ENCODE results near the gene KLF4. TPM values are rescaled to one million over a fixed set of nuclear protein-coding genes. Genes with fewer than 3 reads are reported as not detected.

Gene KLF4
- total RNA-seq, 1 experiment from 2014 or later: 7.1 TPM

GRCh38 chr9:107523539-107523938 lies 34.0 kb upstream of the KLF4 start:
- H3K79me1 ChIP-seq (ENCODE audit: insufficient read depth, low read depth, low read length, poor library complexity, severe bottlenecking): no peaks in the 10 kb centered on the region
- Mint-ChIP-seq H3K4me3 (no peak overlapping the region), H3K9me3 (0 out of 5 replicates have a peak, but pooled peaks cover 0 to 3% of the 10 kb centered on the region in 2 experiments), H3K4me1 (no peaks in the 10 kb centered on the region), H3K36me3 (ENCODE audit: insufficient read depth in 1 of 3, low read depth in 3 of 3) (peaks cover 0 to 4% (median 0%) of the 10 kb centered on the region in 3 experiments; a peak in 1 of 7 replicates), H3K27me3 (ENCODE audit: low read depth) (peaks cover 2% of the 10 kb centered on the region), H3K27ac (no peak overlapping the region)
- no peaks in the 10 kb centered on the region for H3K27me3 ChIP-seq (ENCODE audit: insufficient read depth, low read length)
- no peak overlapping the region for H3K14ac ChIP-seq (ENCODE audit: insufficient read depth, low read length)
- no peaks in the 10 kb centered on the region for H4K20me1 ChIP-seq (ENCODE audit: control insufficient read depth, insufficient read depth, insufficient read length)
- H3K18ac ChIP-seq (ENCODE audit: insufficient read length, low read depth, low read length): no peak overlapping the region
- H3K4me1 ChIP-seq (ENCODE audit: insufficient read depth, low read length): no peaks in the 10 kb centered on the region
- no peak overlapping the region for H4K5ac ChIP-seq (ENCODE audit: insufficient read length, low read depth, low read length)
- no peak overlapping the region for H3K27ac ChIP-seq (ENCODE audit: insufficient read length, low read depth, low read length)
- no peak overlapping the region for H4K8ac ChIP-seq (replicated peaks; ENCODE audit: insufficient read length, low read depth, low read length)
- DNase-seq: no peak
- WGBS (ENCODE audit: extremely low coverage, insufficient read length, low lambda C conversion rate): no CpG with 5 or more reads among the region's 6 CpGs
- TF ChIP-seq, protein P1, sequence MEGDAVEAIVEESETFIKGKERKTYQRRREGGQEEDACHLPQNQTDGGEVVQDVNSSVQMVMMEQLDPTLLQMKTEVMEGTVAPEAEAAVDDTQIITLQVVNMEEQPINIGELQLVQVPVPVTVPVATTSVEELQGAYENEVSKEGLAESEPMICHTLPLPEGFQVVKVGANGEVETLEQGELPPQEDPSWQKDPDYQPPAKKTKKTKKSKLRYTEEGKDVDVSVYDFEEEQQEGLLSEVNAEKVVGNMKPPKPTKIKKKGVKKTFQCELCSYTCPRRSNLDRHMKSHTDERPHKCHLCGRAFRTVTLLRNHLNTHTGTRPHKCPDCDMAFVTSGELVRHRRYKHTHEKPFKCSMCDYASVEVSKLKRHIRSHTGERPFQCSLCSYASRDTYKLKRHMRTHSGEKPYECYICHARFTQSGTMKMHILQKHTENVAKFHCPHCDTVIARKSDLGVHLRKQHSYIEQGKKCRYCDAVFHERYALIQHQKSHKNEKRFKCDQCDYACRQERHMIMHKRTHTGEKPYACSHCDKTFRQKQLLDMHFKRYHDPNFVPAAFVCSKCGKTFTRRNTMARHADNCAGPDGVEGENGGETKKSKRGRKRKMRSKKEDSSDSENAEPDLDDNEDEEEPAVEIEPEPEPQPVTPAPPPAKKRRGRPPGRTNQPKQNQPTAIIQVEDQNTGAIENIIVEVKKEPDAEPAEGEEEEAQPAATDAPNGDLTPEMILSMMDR (conservative IDR thresholded peaks at IDR 0.05): no peak
- no peak overlapping the region for H2BK12ac ChIP-seq (ENCODE audit: insufficient read length, low read depth, low read length)
- no peak overlapping the region for H3K56ac ChIP-seq (ENCODE audit: insufficient read length, low read depth, low read length)
- H2BK15ac ChIP-seq (ENCODE audit: low read depth, low read length): no peak overlapping the region
- H3K23me2 ChIP-seq (ENCODE audit: insufficient read length, low read depth, low read length, poor library complexity, severe bottlenecking): no peaks in the 10 kb centered on the region
- H2AFZ ChIP-seq (ENCODE audit: low read length): no peak overlapping the region
- no peak overlapping the region for H4K91ac ChIP-seq (ENCODE audit: insufficient read length, low read depth, low read length)
- no peak overlapping the region for H2BK120ac ChIP-seq (ENCODE audit: low read depth, low read length, poor library complexity, severe bottlenecking)
- H3K4ac ChIP-seq (ENCODE audit: low read depth, low read length): no peak overlapping the region
- no peak overlapping the region for H3K23ac ChIP-seq (ENCODE audit: insufficient read length, low read depth, low read length)
- H3K9ac ChIP-seq (ENCODE audit: extremely low read depth, insufficient read length, low read length): no peak overlapping the region
- H2BK5ac ChIP-seq (ENCODE audit: insufficient read length, low read length): no peak overlapping the region
- no peaks in the 10 kb centered on the region for H3K79me2 ChIP-seq (ENCODE audit: insufficient read depth, low read length)
- H3K9me3 ChIP-seq (ENCODE audit: control insufficient read depth, low read depth, low read length): no peaks in the 10 kb centered on the region
- no peak overlapping the region for H3K4me2 ChIP-seq (ENCODE audit: insufficient read depth, insufficient read length, low read length)
- no peak overlapping the region for H2AK5ac ChIP-seq (ENCODE audit: insufficient read length, low read length)
- no peak overlapping the region for H2BK20ac ChIP-seq (ENCODE audit: low read depth, low read length, poor library complexity, severe bottlenecking)
- no peak overlapping the region for H3T11ph ChIP-seq (ENCODE audit: low read length)

All from H9 (cell line).